ENCODE results near the gene FOXN3. TPM values are rescaled to one million over a fixed set of nuclear protein-coding genes. Genes with fewer than 3 reads are reported as not detected.

The FOXN3 gene
- total RNA-seq, 1 donor from 2014 or later: 134 TPM

- intact Hi-C loops (cut with micrococcal nuclease): no loop called here
- ATAC-seq: no peak
Observed at GRCh38 chr14:89270439-89271227, 146.4 kb downstream of the FOXN3 start.

GRCh38 chr14:89269404-89269803 is 147.6 kb downstream of the FOXN3 start:
- intact Hi-C loops (cut with micrococcal nuclease): no loop called here

More at GRCh38 chr14:89270439-89271227, 146.4 kb downstream of the FOXN3 start:
- no peak for DNase-seq

GRCh38 chr14:89268514-89268913 is 148.5 kb downstream of the FOXN3 start:
- intact Hi-C loops (cut with micrococcal nuclease): no loop called here
- ATAC-seq (peak; percentile 19), DNase-seq (no peak)

More at GRCh38 chr14:89269404-89269803, 147.6 kb downstream of the FOXN3 start:
- peak; percentile 25 for ATAC-seq
- DNase-seq: no peak

- ATAC-seq: no peak
Observed at GRCh38 chr14:89267656-89268055, 149.4 kb downstream of the FOXN3 start.

GRCh38 chr14:89267163-89267562 is 149.9 kb downstream of the FOXN3 start:
- ATAC-seq (no peak), DNase-seq (no peak)
- intact Hi-C loops (cut with micrococcal nuclease): no loop called here

More at GRCh38 chr14:89267656-89268055, 149.4 kb downstream of the FOXN3 start:
- intact Hi-C loops (cut with micrococcal nuclease): no loop called here
- no peak for DNase-seq

- DNase-seq: no peak
- no peak for ATAC-seq
- intact Hi-C loops (cut with micrococcal nuclease): no loop called here
Observed at GRCh38 chr14:89266754-89267153, 150.3 kb downstream of the FOXN3 start.

GRCh38 chr14:89265234-89265633 is 151.8 kb downstream of the FOXN3 start:
- intact Hi-C loops (cut with micrococcal nuclease): no loop called here
- ATAC-seq: peak; percentile 11
- DNase-seq: no peak

GRCh38 chr14:89264196-89264800 is 152.7 kb downstream of the FOXN3 start:
- intact Hi-C loops (cut with micrococcal nuclease): no loop called here
- no peak for ATAC-seq
- DNase-seq: no peak

- ATAC-seq (no peak), DNase-seq (no peak)
- intact Hi-C loops (cut with micrococcal nuclease): no loop called here
Observed at GRCh38 chr14:89262041-89262440, 155.0 kb downstream of the FOXN3 start.

- DNase-seq (no peak), ATAC-seq (no peak)
- intact Hi-C loops (cut with micrococcal nuclease): no loop called here
Observed at GRCh38 chr14:89260898-89261297, 156.1 kb downstream of the FOXN3 start.

- peak; percentile 17 for ATAC-seq
- intact Hi-C loops (cut with micrococcal nuclease): no loop called here
Observed at GRCh38 chr14:89259951-89260609, 157.0 kb downstream of the FOXN3 start.

GRCh38 chr14:89258728-89259273 is 158.2 kb downstream of the FOXN3 start:
- intact Hi-C loops (cut with micrococcal nuclease): no loop called here
- no peak for ATAC-seq
- DNase-seq: no peak

More at GRCh38 chr14:89259951-89260609, 157.0 kb downstream of the FOXN3 start:
- no peak for DNase-seq

- intact Hi-C loops (cut with micrococcal nuclease): no loop called here
Observed at GRCh38 chr14:89256951-89257350, 160.1 kb downstream of the FOXN3 start.

GRCh38 chr14:89256283-89256682 is 160.8 kb downstream of the FOXN3 start:
- ATAC-seq: peak; percentile 48
- intact Hi-C loops (cut with micrococcal nuclease): no loop called here
- no peak for DNase-seq

More at GRCh38 chr14:89256951-89257350, 160.1 kb downstream of the FOXN3 start:
- DNase-seq (no peak), ATAC-seq (no peak)

- DNase-seq (no peak), ATAC-seq (peak; percentile 71)
- intact Hi-C loops (cut with micrococcal nuclease): no loop called here
Observed at GRCh38 chr14:89255852-89256251, 161.2 kb downstream of the FOXN3 start.

- ATAC-seq (no peak), DNase-seq (no peak)
- intact Hi-C loops (cut with micrococcal nuclease): no loop called here
Observed at GRCh38 chr14:89255012-89255411, 162.0 kb downstream of the FOXN3 start.

GRCh38 chr14:89254166-89254909 is 162.7 kb downstream of the FOXN3 start:
- ATAC-seq: peak; percentile 17
- DNase-seq: no peak
- intact Hi-C loops (cut with micrococcal nuclease): no loop called here

GRCh38 chr14:89252887-89253532 is 164.0 kb downstream of the FOXN3 start:
- DNase-seq (no peak), ATAC-seq (peak; percentile 48)
- intact Hi-C loops (cut with micrococcal nuclease): no loop called here

GRCh38 chr14:89251061-89251460 is 166.0 kb downstream of the FOXN3 start:
- ATAC-seq (no peak), DNase-seq (no peak)
- intact Hi-C loops (cut with micrococcal nuclease): no loop called here
